ENCODE measurements around the gene VWCE. TPM values are rescaled to one million over a fixed set of nuclear protein-coding genes. Genes with fewer than 3 reads are reported as not detected.
"Not testable (repeated sequence)": the region's sequence is repeated elsewhere in the genome, so short reads cannot be mapped to it uniquely, and the experiment has no call there.

VWCE gene
- total RNA-seq, 1 donor from 2014 or later: 2.7 TPM

- no peak for DNase-seq (ENCODE audit: low read depth)
Measured at GRCh38 chr11:61256710-61257482, 38.2 kb downstream of the VWCE start.

- DNase-seq (ENCODE audit: low read depth): peak; percentile 61
Measured at GRCh38 chr11:61254403-61255025, 40.6 kb downstream of the VWCE start.

GRCh38 chr11:61252332-61252731, 42.8 kb downstream of the VWCE start:
- not testable (repeated sequence) for DNase-seq (ENCODE audit: low read depth)

GRCh38 chr11:61250796-61251765, 44.0 kb downstream of the VWCE start:
- DNase-seq (ENCODE audit: low read depth): peak; percentile 76

DNA sequence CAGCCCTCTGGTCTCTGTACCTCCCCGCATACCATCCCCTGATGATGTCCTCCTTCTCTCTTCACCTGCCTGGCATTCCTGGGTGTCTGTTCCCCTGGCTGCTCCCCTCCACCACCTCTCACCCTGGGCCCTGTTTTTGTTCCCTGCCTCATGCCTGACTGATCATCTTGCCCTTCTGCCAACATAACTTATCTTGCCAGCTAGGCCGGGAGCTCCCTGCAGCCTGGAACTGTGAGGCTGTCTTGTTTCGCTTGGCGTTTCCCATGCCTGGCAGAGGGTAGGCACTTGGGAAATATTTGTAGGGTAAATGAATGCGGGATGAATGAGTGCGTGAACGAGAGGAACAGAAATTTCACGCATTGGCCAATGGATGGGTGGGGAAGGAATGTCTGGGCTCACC, 45.9 kb downstream of the VWCE start:
- DNase-seq (ENCODE audit: low read depth): not testable (repeated sequence)

GRCh38 chr11:61248071-61248470, 47.0 kb downstream of the VWCE start:
- DNase-seq (ENCODE audit: low read depth): not testable (repeated sequence)

GRCh38 chr11:61245284-61245964, 49.7 kb downstream of the VWCE start:
- DNase-seq (ENCODE audit: low read depth): not testable (repeated sequence)

DNA sequence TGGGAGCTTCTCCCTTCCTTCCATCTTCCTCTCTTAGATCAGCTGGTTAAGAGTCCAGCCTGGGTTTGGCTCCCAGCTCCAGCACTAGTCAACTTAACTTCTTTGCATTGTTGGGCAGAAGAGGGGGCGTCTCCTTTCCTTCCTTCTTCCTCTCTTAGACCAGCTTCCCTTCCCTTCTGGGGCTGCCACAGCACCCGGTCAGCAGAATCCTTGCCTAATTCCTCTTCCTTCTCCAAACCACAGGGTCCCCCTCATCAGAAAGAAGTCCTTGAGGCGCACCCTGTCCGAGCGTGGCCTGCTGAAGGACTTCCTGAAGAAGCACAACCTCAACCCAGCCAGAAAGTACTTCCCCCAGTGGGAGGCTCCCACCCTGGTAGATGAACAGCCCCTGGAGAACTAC, 53.6 kb downstream of the VWCE start:
- not testable (repeated sequence) for DNase-seq (ENCODE audit: low read depth)

DNA sequence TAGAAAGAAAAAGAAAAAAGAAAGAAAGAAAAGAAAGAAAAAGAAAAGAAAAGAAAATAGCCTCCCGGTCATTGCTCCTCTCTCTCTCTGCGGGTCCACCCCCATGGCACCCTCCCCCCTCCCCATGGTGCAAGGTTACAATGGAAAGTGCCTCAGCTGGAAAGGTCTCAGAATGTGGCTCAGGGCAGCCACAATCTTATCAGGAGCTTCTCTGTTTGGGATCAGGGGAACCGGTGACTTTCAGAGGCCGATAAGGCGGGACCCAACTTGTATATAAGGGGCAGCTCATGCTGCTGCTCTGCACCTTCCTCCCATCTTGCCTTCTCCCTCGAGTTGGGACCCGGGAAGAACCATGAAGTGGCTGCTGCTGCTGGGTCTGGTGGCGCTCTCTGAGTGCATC, 54.2 kb downstream of the VWCE start, which contains the start of gene PGA5:
Gene PGA5, plus strand, starts transcription at position 301 of the 400 bp plus-strand sequence. Its CDS starts 52 bp downstream, at position 353.
- DNase-seq (ENCODE audit: low read depth): not testable (repeated sequence)

DNA sequence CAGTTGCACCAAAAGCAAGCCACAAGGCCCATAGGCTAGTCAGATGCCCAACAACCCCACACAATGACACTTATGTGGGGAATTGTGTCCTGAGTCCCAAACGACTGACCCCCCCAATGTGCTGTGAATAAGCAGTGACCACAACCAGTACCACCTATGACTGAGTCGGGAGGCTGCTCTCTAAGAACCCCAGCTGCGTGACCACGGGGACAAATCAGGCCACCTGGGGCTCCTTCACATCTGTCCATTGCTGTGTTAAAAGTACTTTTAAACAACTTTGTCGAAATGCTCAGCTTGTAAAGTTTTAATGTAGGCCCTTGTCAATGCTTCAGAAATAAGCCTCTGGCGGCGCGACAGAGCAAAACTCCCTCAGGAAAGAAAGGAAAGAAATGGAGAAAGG, 54.8 kb downstream of the VWCE start:
- DNase-seq (ENCODE audit: low read depth): peak; percentile 26

DNA sequence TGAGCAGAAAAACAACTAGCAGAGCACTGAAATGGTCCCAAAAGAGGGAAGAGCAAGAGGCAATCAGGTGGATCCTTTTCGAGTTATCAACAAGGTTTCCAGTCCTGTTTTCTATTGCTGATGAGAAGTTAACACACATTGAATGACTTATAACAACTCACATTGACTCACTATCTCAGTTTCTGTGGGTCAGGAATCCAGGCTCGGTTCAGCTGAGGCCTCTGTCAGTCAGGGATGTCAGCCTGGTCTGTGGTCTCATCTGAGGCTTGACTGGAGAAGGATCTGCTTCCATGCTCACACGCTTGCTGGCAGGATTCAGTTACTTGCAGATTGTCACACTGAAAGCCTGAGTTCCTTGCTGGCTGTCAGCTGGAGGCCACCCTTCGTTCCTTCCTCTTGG, 58.0 kb downstream of the VWCE start:
- DNase-seq (ENCODE audit: low read depth): not testable (repeated sequence)

DNA sequence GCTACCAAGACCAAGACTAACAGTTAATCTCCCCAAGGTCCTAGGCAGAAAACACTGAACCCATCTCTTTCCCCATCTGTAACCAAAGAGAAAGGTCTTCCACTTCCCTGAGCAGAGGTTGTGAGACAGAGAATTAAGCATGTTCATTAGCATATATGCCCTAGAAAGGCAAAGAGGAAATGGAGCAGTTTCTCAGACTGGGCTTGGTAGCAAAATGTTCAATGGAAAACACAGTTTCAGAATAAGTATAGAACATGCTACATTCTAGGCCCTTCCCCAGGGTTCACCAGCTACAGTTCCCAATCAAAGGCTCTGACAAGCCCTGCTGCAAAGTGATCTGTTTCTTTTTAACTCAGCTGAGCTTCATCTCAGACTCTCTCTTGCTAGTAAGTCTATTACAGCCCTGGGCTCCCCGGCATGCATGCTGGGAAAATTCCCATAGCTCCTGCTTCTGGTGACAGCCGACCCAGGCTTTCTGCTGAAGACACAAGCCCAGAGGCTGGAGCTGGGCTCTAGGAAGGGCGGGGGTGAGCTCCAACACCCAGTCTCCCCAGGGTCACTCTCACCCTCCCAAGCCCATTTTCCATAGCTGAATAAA, 62.5 kb downstream of the VWCE start:
- DNase-seq (ENCODE audit: low read depth): not testable (repeated sequence)

- not testable (repeated sequence) for DNase-seq (ENCODE audit: low read depth)
Measured at GRCh38 chr11:61231585-61231984, 63.5 kb downstream of the VWCE start.

DNA sequence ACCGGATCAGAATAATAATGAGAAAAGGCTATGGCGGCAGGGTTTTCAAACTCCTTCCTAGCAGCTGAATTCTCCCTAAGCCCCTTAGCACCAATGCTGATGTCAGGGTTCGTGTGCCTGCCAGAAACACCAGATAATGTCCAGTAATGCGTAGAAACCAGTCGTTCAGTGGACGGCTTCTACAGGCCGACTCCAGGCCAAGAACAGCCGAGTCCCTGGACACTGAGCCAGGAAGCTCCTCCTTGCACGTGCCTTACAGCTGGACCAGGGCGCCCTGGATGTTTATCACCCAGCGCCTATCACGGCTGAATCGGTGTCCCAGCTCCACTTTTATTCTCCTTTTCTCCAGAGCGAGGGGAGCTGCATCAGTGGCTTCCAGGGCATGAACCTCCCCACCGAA, 64.1 kb downstream of the VWCE start:
- not testable (repeated sequence) for DNase-seq (ENCODE audit: low read depth)

- not testable (repeated sequence) for DNase-seq (ENCODE audit: low read depth)
Measured at GRCh38 chr11:61229458-61229857, 65.7 kb downstream of the VWCE start.

GRCh38 chr11:61226457-61227137, 68.5 kb downstream of the VWCE start:
- DNase-seq (ENCODE audit: low read depth): not testable (repeated sequence)

GRCh38 chr11:61222692-61223091, 72.4 kb downstream of the VWCE start:
- DNase-seq (ENCODE audit: low read depth): not testable (repeated sequence)

- DNase-seq (ENCODE audit: low read depth): not testable (repeated sequence)
Measured at GRCh38 chr11:61222047-61222446, 73.1 kb downstream of the VWCE start, which contains the start of gene PGA4. Gene PGA4, plus strand, starts transcription at chr11:61222347. Its CDS starts 54 bp downstream, at chr11:61222401.

DNA sequence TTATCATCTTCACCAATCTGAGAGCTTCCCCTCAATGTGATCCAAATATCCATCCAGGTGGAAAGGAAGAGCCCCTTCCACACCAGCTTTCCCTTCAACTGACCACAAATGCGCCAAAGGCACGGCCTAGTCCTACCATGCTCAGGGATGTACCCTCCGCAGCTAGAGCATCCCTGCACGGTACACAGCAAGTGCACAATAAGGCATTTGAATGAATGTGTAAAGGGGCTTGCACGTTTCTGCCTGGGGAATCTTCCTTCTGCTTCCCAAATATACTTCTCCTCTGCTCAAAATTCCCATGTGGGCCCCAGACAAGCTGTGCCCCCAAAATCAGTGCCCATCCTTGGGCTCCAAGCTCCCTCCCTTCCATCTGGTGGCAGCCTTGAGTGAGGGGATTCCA, 76.1 kb downstream of the VWCE start:
- DNase-seq (ENCODE audit: low read depth): not testable (repeated sequence)

- DNase-seq (ENCODE audit: low read depth): not testable (repeated sequence)
Measured at GRCh38 chr11:61218306-61218705, 76.8 kb downstream of the VWCE start.

Measured in myocyte (in vitro differentiated cells).